ENCODE data around the gene RINL. TPM values are rescaled to one million over a fixed set of nuclear protein-coding genes. Genes with fewer than 3 reads are reported as not detected.

Gene RINL
- total RNA-seq, 3 donors from 2014 or later, result 65.2 to 77.3 (median 68.6) TPM

- Mint-ChIP-seq H3K9me3 (no peaks in the 10 kb centered on the region), H3K4me1 (ENCODE audit: low read depth) (peaks cover 11% of the 10 kb centered on the region), H3K36me3 (ENCODE audit: insufficient read depth) (peaks cover 11% of the 10 kb centered on the region), H3K4me3 (no peak overlapping the region), H3K27me3 (ENCODE audit: low read depth) (no peaks in the 10 kb centered on the region)
- ATAC-seq (no peak), DNase-seq (no peak)
These were observed 34.8 kb upstream of the RINL start for GRCh38 chr19:38912600-38913514.

GRCh38 chr19:38911388-38912001 lies 33.4 kb upstream of the RINL start:
- Mint-ChIP-seq H3K9me3 (no peaks in the 10 kb centered on the region), H3K27me3 (ENCODE audit: low read depth) (no peaks in the 10 kb centered on the region), H3K4me3 (no peak overlapping the region), H3K36me3 (ENCODE audit: insufficient read depth) (peaks cover 20% of the 10 kb centered on the region), H3K4me1 (ENCODE audit: low read depth) (peaks cover 11% of the 10 kb centered on the region)
- DNase-seq (no peak), ATAC-seq (peak in 1 of 2 donors; percentile 3)

GRCh38 chr19:38910488-38910887 lies 32.4 kb upstream of the RINL start:
- DNase-seq (no peak), ATAC-seq (no peak)
- H3K36me3 Mint-ChIP-seq (ENCODE audit: insufficient read depth), result peaks cover 20% of the 10 kb centered on the region

GRCh38 chr19:38908911-38909310 lies 30.8 kb upstream of the RINL start:
- Mint-ChIP-seq H3K9me3 (no peaks in the 10 kb centered on the region), H3K36me3 (ENCODE audit: insufficient read depth) (peaks cover 22% of the 10 kb centered on the region), H3K27me3 (ENCODE audit: low read depth) (no peaks in the 10 kb centered on the region), H3K4me1 (ENCODE audit: low read depth) (peaks cover 14% of the 10 kb centered on the region), H3K4me3 (no peak overlapping the region)
- ATAC-seq (peak; percentile 12 to 27), DNase-seq (no peak)

More at GRCh38 chr19:38910488-38910887, 32.4 kb upstream of the RINL start:
- H3K4me1 Mint-ChIP-seq (ENCODE audit: low read depth), result peaks cover 11% of the 10 kb centered on the region
- no peak overlapping the region for H3K4me3 Mint-ChIP-seq
- no peaks in the 10 kb centered on the region for H3K9me3 Mint-ChIP-seq
- H3K27me3 Mint-ChIP-seq (ENCODE audit: low read depth), result no peaks in the 10 kb centered on the region

GRCh38 chr19:38907670-38908069 lies 29.6 kb upstream of the RINL start:
- ATAC-seq (no peak), DNase-seq (no peak)
- Mint-ChIP-seq H3K27me3 (ENCODE audit: low read depth) (no peaks in the 10 kb centered on the region), H3K4me1 (ENCODE audit: low read depth) (peaks cover 13% of the 10 kb centered on the region), H3K9me3 (no peaks in the 10 kb centered on the region), H3K36me3 (ENCODE audit: insufficient read depth) (peaks cover 24% of the 10 kb centered on the region), H3K4me3 (no peak overlapping the region)

- Mint-ChIP-seq H3K36me3 (ENCODE audit: insufficient read depth) (peaks cover 24% of the 10 kb centered on the region), H3K4me1 (ENCODE audit: low read depth) (peaks cover 10% of the 10 kb centered on the region), H3K4me3 (no peak overlapping the region), H3K27me3 (ENCODE audit: low read depth) (no peaks in the 10 kb centered on the region), H3K9me3 (no peaks in the 10 kb centered on the region)
- ATAC-seq, result no peak
- no peak for DNase-seq
These were observed 29.2 kb upstream of the RINL start for GRCh38 chr19:38907227-38907626.

GRCh38 chr19:38905620-38906019 lies 27.5 kb upstream of the RINL start:
- H3K4me1 Mint-ChIP-seq (ENCODE audit: low read depth), result peaks cover 21% of the 10 kb centered on the region
- ATAC-seq, result no peak
- H3K9me3 Mint-ChIP-seq, result no peaks in the 10 kb centered on the region
- no peaks in the 10 kb centered on the region for H3K27me3 Mint-ChIP-seq (ENCODE audit: low read depth)
- H3K4me3 Mint-ChIP-seq, result no peak overlapping the region
- H3K36me3 Mint-ChIP-seq (ENCODE audit: insufficient read depth), result peaks cover 28% of the 10 kb centered on the region
- no peak for DNase-seq

- peaks cover 28% of the 10 kb centered on the region for H3K36me3 Mint-ChIP-seq (ENCODE audit: insufficient read depth)
These were observed 26.8 kb upstream of the RINL start for GRCh38 chr19:38904581-38905539.

GRCh38 chr19:38901683-38902082 lies 23.6 kb upstream of the RINL start:
- no peak for DNase-seq
- peaks cover 39% of the 10 kb centered on the region for H3K4me1 Mint-ChIP-seq (ENCODE audit: low read depth)

More at GRCh38 chr19:38904581-38905539, 26.8 kb upstream of the RINL start:
- no peak for DNase-seq
- no peak overlapping the region for H3K4me3 Mint-ChIP-seq
- no peak for ATAC-seq
- peaks cover 22% of the 10 kb centered on the region for H3K4me1 Mint-ChIP-seq (ENCODE audit: low read depth)
- no peaks in the 10 kb centered on the region for H3K9me3 Mint-ChIP-seq
- H3K27me3 Mint-ChIP-seq (ENCODE audit: low read depth), result no peaks in the 10 kb centered on the region

GRCh38 chr19:38900743-38901190 lies 22.7 kb upstream of the RINL start:
- peaks cover 16% of the 10 kb centered on the region for H3K36me3 Mint-ChIP-seq (ENCODE audit: insufficient read depth)

More at GRCh38 chr19:38901683-38902082, 23.6 kb upstream of the RINL start:
- H3K27me3 Mint-ChIP-seq (ENCODE audit: low read depth), result no peaks in the 10 kb centered on the region
- no peak for ATAC-seq
- H3K36me3 Mint-ChIP-seq (ENCODE audit: insufficient read depth), result peaks cover 16% of the 10 kb centered on the region
- peak overlapping the region; percentile 94 for H3K4me3 Mint-ChIP-seq
- no peaks in the 10 kb centered on the region for H3K9me3 Mint-ChIP-seq

GRCh38 chr19:38900202-38900629 lies 22.1 kb upstream of the RINL start:
- ATAC-seq, result no peak
- Mint-ChIP-seq H3K27me3 (ENCODE audit: low read depth) (no peaks in the 10 kb centered on the region), H3K9me3 (no peaks in the 10 kb centered on the region), H3K36me3 (ENCODE audit: insufficient read depth) (peaks cover 13% of the 10 kb centered on the region), H3K4me1 (ENCODE audit: low read depth) (peaks cover 41% of the 10 kb centered on the region), H3K4me3 (peak overlapping the region; percentile 94)
- no peak for DNase-seq

More at GRCh38 chr19:38900743-38901190, 22.7 kb upstream of the RINL start:
- Mint-ChIP-seq H3K4me1 (ENCODE audit: low read depth) (peaks cover 41% of the 10 kb centered on the region), H3K27me3 (ENCODE audit: low read depth) (no peaks in the 10 kb centered on the region), H3K9me3 (no peaks in the 10 kb centered on the region), H3K4me3 (peak overlapping the region; percentile 94)
- ATAC-seq (no peak), DNase-seq (no peak)

- Mint-ChIP-seq H3K4me1 (ENCODE audit: low read depth) (peaks cover 42% of the 10 kb centered on the region), H3K27me3 (ENCODE audit: low read depth) (no peaks in the 10 kb centered on the region), H3K9me3 (no peaks in the 10 kb centered on the region), H3K36me3 (ENCODE audit: insufficient read depth) (peaks cover 12% of the 10 kb centered on the region), H3K4me3 (peak within 1 kb of the TSS; percentile 94)
- ATAC-seq (peak; percentile 93 to 94), DNase-seq (peak; percentile 98)
These were observed 21.5 kb upstream of the RINL start, which contains the start of the genes NFKBIB and SIRT2 for GRCh38 chr19:38899447-38900201. Gene NFKBIB (plus strand): TSS chr19:38899969. CDS start chr19:38900033, 64 bp downstream. Gene SIRT2 (minus strand): TSS chr19:38899618. CDS start chr19:38899521, 97 bp downstream.

Measured in activated T-cell treated with anti-CD3 and anti-CD28 coated beads, Interleukin-2, amount 50 U/mL, for 4 hours (primary cell).